ENCODE results near the gene HECTD4.
A peak's percentile ranks its signal among the peaks of the same experiment; 100 is the strongest.
"Not testable (repeated sequence)": the region's sequence is repeated elsewhere in the genome, so short reads cannot be mapped to it uniquely, and the experiment has no call there.

HECTD4 gene

DNA sequence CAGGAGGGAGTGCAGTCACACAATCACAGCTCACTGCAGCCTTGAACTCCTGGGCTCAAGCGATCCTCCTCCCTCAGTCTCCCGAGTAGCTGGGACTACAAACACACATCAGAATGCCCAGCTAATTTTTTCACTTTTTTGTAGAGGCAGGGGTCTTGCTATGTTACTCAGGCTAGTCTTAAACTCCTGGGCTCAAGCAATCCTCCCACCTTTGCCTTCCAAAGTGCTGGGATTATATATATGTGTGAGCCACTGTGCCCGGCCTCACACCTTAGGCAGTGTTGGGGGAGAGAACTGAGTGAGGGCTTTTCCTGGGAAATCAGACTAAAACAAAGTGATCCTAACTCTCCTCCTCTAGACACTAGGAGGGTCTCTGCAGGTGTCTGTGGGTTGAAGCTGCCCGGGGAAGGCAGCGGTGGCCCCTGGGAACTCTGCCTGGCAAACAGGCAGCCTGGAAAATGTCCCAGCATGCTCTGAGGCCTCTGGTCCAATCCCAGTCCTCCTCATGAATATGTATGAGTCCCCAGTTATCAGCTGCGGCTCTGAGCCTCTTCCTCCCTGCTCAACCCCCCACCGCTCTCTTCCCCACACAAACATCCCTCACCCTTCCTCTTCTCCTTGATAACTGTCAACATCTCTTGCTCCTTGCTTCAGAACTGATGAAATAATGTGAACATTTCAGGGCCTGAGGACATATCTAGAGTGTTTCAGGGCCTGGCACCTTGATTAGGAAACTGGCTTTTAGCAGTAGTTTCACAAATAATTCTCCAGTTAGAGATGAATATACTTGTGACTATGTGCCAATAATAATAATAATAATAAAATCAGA is 265.8 kb downstream of the HECTD4 start:
- TF ChIP-seq L3MBTL2 (conservative IDR thresholded peaks at IDR 0.05) (peak; percentile 42), LEF1 (IDR thresholded peaks at IDR 0.05; ENCODE audit: borderline replicate concordance) (no peak)
- DNase-seq (ENCODE audit: extremely low spot score), result peak; percentile 84
- POLR2A ChIA-PET, result interaction anchor here (0.5 to 2.4 kb wide), 12 partner anchors 9 to 271 kb away, joined by 3 to 36 read pairs (median 4); partner anchors contain the start of gene TRAFD1
- CTCF ChIA-PET, result no interaction called here

DNA sequence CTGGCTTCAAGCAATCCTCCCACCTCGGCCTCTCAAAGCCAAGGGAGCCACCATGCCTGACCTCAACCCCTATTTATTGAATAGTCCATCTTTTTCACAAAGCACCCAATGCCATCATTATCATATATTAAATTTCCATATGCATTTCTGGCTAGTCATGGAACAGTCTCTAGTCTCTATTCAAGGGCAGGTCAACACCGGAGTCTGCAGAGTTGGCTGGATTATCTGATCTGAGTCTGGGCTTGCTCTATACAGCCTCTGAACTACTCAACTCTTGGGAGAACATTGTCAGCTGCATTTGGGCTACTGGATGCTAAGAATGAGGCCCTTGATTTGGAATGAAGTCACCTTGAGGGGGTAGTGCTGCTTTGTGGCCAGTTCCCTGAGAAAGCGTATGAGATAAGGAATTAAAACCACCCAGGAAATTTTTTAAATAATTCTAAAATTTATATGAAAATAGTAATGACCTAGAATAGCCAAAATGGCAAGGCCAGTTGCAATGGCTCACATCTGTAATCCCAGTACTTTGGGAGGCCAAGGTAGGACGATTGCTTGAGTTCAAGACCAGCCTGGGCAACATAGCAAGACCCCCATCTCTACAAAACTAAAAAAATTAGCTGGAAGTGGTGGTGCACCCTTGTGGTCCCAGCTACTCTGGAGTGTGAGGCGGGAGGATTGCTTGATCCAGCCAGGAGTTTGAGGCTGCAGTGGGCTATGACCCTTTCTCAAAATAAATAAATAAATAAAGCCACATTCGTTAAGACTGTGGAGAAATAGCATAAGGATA is 266.8 kb downstream of the HECTD4 start:
- TF ChIP-seq L3MBTL2 (conservative IDR thresholded peaks at IDR 0.05) (no peak), FOXA1 (IDR thresholded peaks at IDR 0.05) (no peak), SUZ12 (IDR thresholded peaks at IDR 0.05) (no peak), ARNT (IDR thresholded peaks at IDR 0.05) (no peak), BHLHE40 (IDR thresholded peaks at IDR 0.05; ENCODE audit: borderline replicate concordance) (no peak), LEF1 (IDR thresholded peaks at IDR 0.05; ENCODE audit: borderline replicate concordance) (no peak)
- DNase-seq (ENCODE audit: extremely low spot score), result no peak
- CTCF ChIA-PET, result no interaction called here
- POLR2A ChIA-PET, result interaction anchor here (2.1 to 2.4 kb wide), 3 partner anchors 9 to 272 kb away, joined by 10 to 36 read pairs (median 24); partner anchors contain the start of gene TRAFD1

DNA sequence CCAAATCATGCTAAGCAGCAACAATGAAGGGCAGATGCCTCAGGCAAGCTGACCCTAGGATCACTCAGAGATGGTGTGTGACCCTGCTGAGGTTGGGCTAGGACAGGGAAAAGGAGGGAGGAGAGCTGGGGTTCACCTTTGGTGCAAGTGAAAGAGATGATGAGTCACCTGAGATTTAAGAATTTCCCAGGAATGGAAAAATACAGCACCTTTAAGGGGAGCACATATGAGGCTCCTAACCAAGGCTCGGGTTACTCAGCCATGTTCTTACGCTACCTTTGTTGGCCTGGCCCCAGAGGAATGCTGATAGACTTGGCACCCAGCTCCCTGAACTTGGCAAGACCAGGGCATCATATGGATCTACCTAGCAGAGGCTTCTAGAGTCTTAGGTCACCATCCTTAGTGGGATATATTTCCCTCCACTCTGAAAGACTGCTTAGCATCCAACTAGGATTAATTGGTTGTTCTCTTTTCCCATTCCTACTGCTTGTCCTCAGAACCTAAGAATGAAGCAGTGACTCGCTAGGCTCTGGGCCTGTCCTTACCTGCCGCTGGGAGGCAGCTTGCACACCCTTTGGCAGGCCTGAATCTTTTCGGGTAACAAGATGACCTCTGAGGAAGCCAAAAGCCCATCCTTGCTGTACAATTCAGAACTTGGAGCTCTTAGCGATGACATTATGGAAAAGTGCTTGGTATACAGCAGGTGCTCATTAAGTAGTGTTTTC is 269.7 kb downstream of the HECTD4 start:
- DNase-seq (ENCODE audit: extremely low spot score), result no peak
- ChIA-PET POLR2A (interaction anchor here (1.0 to 1.9 kb wide), 4 partner anchors 9 to 14 kb away, joined by 3 to 5 read pairs (median 4); partner anchors contain the start of gene TRAFD1), CTCF (interaction anchor here (0.7 to 0.8 kb wide), 4 partner anchors 12 to 802 kb away, joined by 3 to 4 read pairs (median 3); partner anchors contain the start of gene TRAFD1)
- TF ChIP-seq ELF4 (IDR thresholded peaks at IDR 0.05) (no peak), SUZ12 (IDR thresholded peaks at IDR 0.05) (no peak), NFRKB (IDR thresholded peaks at IDR 0.05) (no peak), CTBP1 (IDR thresholded peaks at IDR 0.05; ENCODE audit: borderline replicate concordance) (no peak), ZNF384 (IDR thresholded peaks at IDR 0.05) (no peak), SP1 (IDR thresholded peaks at IDR 0.05) (no peak), FOXM1 (IDR thresholded peaks at IDR 0.05; ENCODE audit: borderline replicate concordance) (no peak), FOXA1 (IDR thresholded peaks at IDR 0.05) (no peak), TARDBP (IDR thresholded peaks at IDR 0.05) (no peak), FOXK2 (IDR thresholded peaks at IDR 0.05) (no peak), ARNT (IDR thresholded peaks at IDR 0.05) (no peak), LEF1 (IDR thresholded peaks at IDR 0.05; ENCODE audit: borderline replicate concordance) (no peak)
- TF ChIP-seq, protein P1, sequence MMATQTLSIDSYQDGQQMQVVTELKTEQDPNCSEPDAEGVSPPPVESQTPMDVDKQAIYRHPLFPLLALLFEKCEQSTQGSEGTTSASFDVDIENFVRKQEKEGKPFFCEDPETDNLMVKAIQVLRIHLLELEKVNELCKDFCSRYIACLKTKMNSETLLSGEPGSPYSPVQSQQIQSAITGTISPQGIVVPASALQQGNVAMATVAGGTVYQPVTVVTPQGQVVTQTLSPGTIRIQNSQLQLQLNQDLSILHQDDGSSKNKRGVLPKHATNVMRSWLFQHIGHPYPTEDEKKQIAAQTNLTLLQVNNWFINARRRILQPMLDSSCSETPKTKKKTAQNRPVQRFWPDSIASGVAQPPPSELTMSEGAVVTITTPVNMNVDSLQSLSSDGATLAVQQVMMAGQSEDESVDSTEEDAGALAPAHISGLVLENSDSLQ (IDR thresholded peaks at IDR 0.05), result no peak

DNA sequence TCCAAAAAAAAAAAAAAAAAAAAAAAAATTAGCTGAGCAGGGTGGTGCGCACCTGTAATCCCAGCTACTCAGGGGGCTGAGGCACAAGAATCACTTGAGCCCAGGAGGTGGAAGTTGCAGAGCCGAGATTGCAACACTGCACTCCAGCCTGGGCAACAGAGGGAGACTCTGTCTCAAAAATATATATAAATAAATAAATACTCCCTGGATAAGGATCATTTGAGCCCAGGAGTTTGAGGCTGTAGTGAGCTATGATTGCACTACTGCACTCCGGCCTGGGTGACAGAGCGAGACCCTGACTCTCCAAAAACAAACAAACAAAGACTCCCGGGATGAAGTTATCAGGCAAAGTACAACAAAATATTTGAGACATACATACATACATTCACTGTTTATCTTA is 270.3 kb downstream of the HECTD4 start:
- TF ChIP-seq NFRKB (IDR thresholded peaks at IDR 0.05) (no peak), ZNF384 (IDR thresholded peaks at IDR 0.05) (no peak)
- POLR2A ChIA-PET, result interaction anchor here (1.2 to 1.9 kb wide), 3 partner anchors 10 to 14 kb away, joined by 3 to 5 read pairs (median 4); partner anchors contain the start of gene TRAFD1
- DNase-seq (ENCODE audit: extremely low spot score), result no peak

DNA sequence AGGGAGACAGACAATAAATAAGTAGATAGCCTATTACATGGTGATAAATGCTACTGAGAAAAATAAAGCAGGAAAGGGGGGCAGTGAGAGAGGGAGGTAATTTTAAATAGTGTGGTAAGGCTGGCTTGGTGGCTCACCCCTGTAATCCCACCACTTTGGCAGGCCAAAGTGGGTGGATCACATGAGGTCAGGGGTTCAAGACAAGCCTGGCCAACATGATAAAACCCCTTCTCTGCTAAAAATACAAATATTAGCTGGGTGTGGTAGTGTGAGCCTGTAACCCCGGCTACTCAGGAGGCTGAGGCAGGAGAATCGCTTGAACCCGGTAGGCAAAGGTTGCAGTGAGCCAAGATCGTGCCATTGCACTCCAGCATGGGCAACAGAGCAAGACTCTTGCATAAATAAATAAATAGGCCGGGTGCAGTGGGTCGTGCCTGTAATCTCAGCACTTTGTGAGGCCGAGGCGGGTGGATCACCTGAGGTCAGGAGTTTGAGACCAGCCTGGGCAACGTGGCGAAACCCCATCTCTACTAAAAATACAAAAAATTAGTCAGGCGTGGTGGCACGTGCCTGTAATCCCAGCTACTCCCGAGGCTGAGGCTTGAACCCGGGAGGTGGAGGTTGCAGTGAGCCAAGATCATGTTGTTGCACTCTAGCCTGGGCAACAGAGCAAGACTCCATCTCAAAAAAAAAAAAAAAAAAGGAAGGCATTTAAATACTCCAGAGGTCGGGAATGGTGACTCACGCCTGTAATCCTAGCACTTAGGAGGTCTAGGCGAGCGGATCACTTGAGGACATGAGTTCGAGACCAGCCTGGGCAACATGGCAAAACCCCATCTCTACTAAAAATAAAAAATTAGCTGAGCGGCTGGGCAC is 271.2 kb downstream of the HECTD4 start:
- TF ChIP-seq ZNF384 (IDR thresholded peaks at IDR 0.05), result peak; percentile 68
- DNase-seq (ENCODE audit: extremely low spot score); CTCF ChIA-PET: not testable (repeated sequence)
- POLR2A ChIA-PET, result interaction anchor here (1.2 to 1.9 kb wide), 3 partner anchors 11 to 15 kb away, joined by 3 to 5 read pairs (median 4); partner anchors contain the start of gene TRAFD1

More for the DNA sequence above, 270.3 kb downstream of the HECTD4 start:
- CTCF ChIA-PET, result interaction anchor here (0.7 to 0.8 kb wide), 2 partner anchors 13 to 609 kb away, joined by 3 to 4 read pairs; partner anchors contain the start of gene TRAFD1

Data from HEK293T (cell line).